ENCODE results near the gene DNAJB9. TPM values are rescaled to one million over a fixed set of nuclear protein-coding genes. Genes with fewer than 3 reads are reported as not detected.

DNAJB9 gene
- polyA plus RNA-seq, 1 experiment: 9.3 TPM

DNA sequence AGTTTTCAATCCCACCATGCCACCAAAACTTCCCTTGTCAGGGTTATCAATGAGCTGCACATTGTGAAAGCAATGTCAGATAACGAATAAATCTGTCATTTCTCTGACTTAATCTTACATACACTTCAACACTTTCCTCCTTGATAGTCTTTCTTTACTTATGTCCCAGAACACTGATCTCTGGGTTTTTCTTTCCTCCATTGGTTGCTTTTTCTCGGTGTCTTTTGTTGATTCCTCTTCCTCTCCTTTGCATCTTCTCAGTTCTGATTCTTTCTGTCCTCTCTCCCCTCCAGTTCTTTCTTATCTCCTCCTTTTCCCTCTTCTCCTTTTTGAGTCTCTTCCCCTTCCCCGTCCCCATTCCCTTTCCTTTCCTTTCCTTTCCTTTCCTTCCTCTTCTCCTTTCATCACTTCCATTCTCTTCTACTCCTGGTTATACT lies 16.6 kb downstream of the DNAJB9 start:
- ChIA-PET POLR2A (no interaction called here), CTCF (no interaction called here)
- H3K27me3 ChIP-seq (ENCODE audit: control insufficient read depth, insufficient read depth, low read length): no peaks in the 10 kb centered on the region

DNA sequence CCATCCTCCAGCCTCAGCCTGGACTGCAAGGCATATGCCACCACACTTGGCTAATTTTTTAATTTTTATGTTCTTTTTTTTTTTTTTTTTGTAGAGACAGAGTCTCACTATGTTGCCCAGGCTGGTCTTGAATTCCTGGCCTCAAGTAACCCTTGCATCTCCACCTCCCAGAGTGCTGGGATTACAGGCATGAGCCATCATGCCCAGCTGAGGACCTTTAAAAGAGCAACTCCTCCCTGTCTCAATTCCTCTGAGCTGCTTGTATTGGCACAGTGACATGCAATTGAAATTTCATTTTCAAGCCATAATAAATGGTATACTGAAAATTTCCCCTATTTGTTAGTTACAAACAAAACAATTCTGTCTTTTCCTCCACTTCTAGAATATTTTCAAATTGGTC lies 19.5 kb downstream of the DNAJB9 start:
- Histone ChIP-seq H3K27ac (ENCODE audit: low read depth, low read length) (no peak overlapping the region), H3K4me3 (ENCODE audit: low read depth, low read length) (no peak overlapping the region), H3K27me3 (ENCODE audit: control insufficient read depth, insufficient read depth, low read length) (no peaks in the 10 kb centered on the region), H3K9me3 (ENCODE audit: control insufficient read depth, insufficient read depth, low read length) (no peaks in the 10 kb centered on the region)
- TF ChIP-seq, protein P1, sequence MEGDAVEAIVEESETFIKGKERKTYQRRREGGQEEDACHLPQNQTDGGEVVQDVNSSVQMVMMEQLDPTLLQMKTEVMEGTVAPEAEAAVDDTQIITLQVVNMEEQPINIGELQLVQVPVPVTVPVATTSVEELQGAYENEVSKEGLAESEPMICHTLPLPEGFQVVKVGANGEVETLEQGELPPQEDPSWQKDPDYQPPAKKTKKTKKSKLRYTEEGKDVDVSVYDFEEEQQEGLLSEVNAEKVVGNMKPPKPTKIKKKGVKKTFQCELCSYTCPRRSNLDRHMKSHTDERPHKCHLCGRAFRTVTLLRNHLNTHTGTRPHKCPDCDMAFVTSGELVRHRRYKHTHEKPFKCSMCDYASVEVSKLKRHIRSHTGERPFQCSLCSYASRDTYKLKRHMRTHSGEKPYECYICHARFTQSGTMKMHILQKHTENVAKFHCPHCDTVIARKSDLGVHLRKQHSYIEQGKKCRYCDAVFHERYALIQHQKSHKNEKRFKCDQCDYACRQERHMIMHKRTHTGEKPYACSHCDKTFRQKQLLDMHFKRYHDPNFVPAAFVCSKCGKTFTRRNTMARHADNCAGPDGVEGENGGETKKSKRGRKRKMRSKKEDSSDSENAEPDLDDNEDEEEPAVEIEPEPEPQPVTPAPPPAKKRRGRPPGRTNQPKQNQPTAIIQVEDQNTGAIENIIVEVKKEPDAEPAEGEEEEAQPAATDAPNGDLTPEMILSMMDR (IDR thresholded peaks at IDR 0.05; ENCODE audit: low read depth, low read length): no peak
- no peak for DNase-seq (ENCODE audit: low read depth, low spot score)
- ChIA-PET POLR2A (no interaction called here), CTCF (no interaction called here)

More for the DNA sequence above, 16.6 kb downstream of the DNAJB9 start:
- H3K27ac ChIP-seq (ENCODE audit: low read depth, low read length): no peak overlapping the region
- DNase-seq (ENCODE audit: low read depth, low spot score): no peak
- no peak overlapping the region for H3K4me3 ChIP-seq (ENCODE audit: low read depth, low read length)
- no peaks in the 10 kb centered on the region for H3K9me3 ChIP-seq (ENCODE audit: control insufficient read depth, insufficient read depth, low read length)
- TF ChIP-seq, protein P1 (IDR thresholded peaks at IDR 0.05; ENCODE audit: low read depth, low read length): no peak

DNA sequence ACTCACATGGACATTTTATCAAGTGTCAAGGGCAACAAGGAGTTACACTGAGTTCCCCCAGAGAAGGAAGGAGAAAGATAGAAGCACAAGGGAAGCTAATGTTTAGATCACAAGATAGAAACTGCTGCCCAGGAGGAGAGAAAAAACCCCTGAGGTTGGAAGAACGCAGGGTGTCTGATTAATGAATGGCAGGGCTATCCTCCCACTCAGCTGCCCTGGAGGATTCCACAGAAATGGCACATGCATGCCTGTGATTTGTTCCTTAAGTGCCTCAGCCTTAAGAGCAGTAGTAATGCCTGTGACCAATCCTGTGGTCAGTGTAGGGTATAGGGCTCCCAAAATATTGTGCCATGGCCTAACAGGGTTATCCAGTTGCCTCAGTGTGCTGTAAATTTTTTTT lies 20.2 kb downstream of the DNAJB9 start:
- POLR2A ChIA-PET: no interaction called here
- no peak overlapping the region for H3K4me3 ChIP-seq (ENCODE audit: low read depth, low read length)
- no peak overlapping the region for H3K27ac ChIP-seq (ENCODE audit: low read depth, low read length)
- CTCF ChIA-PET: no interaction called here
- no peak for DNase-seq (ENCODE audit: low read depth, low spot score)
- no peaks in the 10 kb centered on the region for H3K27me3 ChIP-seq (ENCODE audit: control insufficient read depth, insufficient read depth, low read length)
- no peaks in the 10 kb centered on the region for H3K9me3 ChIP-seq (ENCODE audit: control insufficient read depth, insufficient read depth, low read length)
- TF ChIP-seq, protein P1 (IDR thresholded peaks at IDR 0.05; ENCODE audit: low read depth, low read length): no peak

- CTCF ChIA-PET: no interaction called here
Observed at GRCh38 chr7:108590606-108591005, 20.9 kb downstream of the DNAJB9 start.

GRCh38 chr7:108592646-108593201 lies 23.1 kb downstream of the DNAJB9 start:
- Histone ChIP-seq H3K27ac (ENCODE audit: low read depth, low read length) (no peak overlapping the region), H3K4me3 (ENCODE audit: low read depth, low read length) (no peak overlapping the region), H3K9me3 (ENCODE audit: control insufficient read depth, insufficient read depth, low read length) (no peaks in the 10 kb centered on the region), H3K27me3 (ENCODE audit: control insufficient read depth, insufficient read depth, low read length) (peaks cover 3% of the 10 kb centered on the region)
- TF ChIP-seq, protein P1 (IDR thresholded peaks at IDR 0.05; ENCODE audit: low read depth, low read length): peak; percentile 33
- POLR2A ChIA-PET: no interaction called here
- CTCF ChIA-PET: interaction anchor here (0.6 to 0.7 kb wide), 2 partner anchors 12 to 22 kb away, joined by 3 read pairs; no protein-coding TSS in a partner anchor
- DNase-seq (ENCODE audit: low read depth, low spot score): no peak

More at GRCh38 chr7:108590606-108591005, 20.9 kb downstream of the DNAJB9 start:
- no peak overlapping the region for H3K27ac ChIP-seq (ENCODE audit: low read depth, low read length)
- DNase-seq (ENCODE audit: low read depth, low spot score): no peak
- no peak overlapping the region for H3K4me3 ChIP-seq (ENCODE audit: low read depth, low read length)
- POLR2A ChIA-PET: no interaction called here
- no peaks in the 10 kb centered on the region for H3K27me3 ChIP-seq (ENCODE audit: control insufficient read depth, insufficient read depth, low read length)
- TF ChIP-seq, protein P1 (IDR thresholded peaks at IDR 0.05; ENCODE audit: low read depth, low read length): no peak
- no peaks in the 10 kb centered on the region for H3K9me3 ChIP-seq (ENCODE audit: control insufficient read depth, insufficient read depth, low read length)
